Thoracic aorta endothelial cell (primary cell): Measurements from ENCODE around the gene COX6B1. TPM values are rescaled to one million over a fixed set of nuclear protein-coding genes. Genes with fewer than 3 reads are reported as not detected.

ENCODE experiments used
- total RNA-seq: library from RNA; depleted of rRNA; stranded (reverse); fragments of >200 nt; gene quantifications from 2 replicates; pipeline ENCODE4 v1.2.3, GENCODE V29; 2012

Gene COX6B1, protein sequence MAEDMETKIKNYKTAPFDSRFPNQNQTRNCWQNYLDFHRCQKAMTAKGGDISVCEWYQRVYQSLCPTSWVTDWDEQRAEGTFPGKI
- total RNA-seq, result 183 and 197 TPM in 2 replicates

DNA sequence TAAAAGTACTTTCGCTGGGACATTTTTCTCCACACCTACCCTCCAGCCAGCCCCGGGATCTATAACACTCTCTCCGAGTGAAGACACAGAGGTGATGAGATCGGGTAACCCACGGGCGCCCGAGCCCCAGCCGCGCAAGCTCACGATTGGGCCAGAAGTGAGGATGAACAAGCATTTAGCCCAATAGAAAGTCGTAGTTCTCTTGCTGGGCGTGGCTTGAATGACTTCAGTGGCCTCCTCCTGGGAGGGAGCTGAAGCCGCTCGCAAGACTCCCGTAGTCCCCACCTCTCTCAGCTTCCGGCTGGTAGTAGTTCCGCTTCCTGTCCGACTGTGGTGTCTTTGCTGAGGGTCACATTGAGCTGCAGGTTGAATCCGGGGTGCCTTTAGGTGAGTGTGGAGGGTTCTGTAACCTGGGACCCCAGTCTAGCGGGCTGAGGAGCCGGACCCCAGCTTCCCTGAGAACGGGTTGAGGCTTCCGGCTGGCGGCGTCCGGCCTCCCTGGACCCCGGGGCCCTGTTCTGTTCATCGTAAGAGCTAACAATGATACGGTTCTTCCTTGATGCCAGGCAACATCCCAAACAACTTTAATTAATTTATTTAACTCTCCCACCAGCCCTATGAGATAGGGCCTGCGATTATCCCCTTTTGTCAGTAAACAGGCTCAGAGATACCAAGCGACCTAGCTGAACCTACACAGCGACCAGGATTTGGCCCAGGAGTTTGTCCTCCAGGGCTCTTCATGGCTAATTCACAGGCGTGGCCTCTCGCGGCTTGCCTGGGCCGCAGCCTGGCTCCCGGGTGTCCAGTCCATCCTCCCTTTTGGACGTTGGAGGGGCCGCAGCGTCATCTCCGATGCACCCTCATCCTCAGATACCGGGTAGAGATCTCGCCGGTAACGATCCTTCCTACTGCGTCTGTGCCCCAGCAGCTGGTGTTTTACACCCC, at the start of gene COX6B1:
Gene COX6B1 (plus strand): TSS at position 307 of the 945 bp plus-strand sequence. CDS start 2,921 bp downstream, outside the sequence.

DNA sequence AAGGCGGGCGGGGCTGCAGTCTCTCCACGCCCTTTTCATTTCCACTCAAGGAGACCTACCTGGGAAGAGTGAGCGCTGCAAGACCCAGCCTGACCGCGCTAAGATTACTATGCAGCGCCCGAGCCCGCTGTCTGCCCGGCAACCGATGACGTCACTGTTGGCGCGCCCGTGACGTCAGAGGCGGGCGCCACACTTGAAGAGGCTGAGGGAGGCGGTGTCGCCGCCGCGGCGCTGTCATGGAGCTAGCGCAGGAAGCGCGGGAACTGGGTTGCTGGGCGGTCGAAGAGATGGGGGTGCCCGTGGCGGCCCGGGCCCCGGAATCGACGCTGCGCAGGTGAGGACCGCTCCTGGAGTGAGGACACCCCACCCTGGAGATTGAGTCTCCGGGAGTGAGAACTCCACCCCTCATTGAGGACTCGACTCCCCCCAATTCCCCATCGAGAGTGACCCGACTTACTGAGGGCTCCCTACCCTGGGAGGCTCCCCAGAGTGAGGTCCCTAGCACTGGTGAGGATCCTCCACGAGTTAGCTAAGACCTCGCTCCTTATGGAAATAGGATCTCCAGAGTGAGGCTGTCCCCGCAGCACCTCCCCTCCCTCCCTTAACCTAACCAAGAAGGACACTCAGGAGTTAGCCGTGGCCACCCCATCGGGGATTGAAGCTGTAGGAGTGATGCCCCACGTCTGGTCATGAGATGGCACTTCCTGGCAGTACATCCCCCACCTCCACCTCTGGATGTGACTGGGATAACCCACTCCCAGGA, 35.4 kb upstream of the COX6B1 start, which contains the start of gene HAUS5:
Gene HAUS5 (plus strand): TSS at position 177 of the 763 bp plus-strand sequence. CDS start 60 bp downstream, at position 237.

DNA sequence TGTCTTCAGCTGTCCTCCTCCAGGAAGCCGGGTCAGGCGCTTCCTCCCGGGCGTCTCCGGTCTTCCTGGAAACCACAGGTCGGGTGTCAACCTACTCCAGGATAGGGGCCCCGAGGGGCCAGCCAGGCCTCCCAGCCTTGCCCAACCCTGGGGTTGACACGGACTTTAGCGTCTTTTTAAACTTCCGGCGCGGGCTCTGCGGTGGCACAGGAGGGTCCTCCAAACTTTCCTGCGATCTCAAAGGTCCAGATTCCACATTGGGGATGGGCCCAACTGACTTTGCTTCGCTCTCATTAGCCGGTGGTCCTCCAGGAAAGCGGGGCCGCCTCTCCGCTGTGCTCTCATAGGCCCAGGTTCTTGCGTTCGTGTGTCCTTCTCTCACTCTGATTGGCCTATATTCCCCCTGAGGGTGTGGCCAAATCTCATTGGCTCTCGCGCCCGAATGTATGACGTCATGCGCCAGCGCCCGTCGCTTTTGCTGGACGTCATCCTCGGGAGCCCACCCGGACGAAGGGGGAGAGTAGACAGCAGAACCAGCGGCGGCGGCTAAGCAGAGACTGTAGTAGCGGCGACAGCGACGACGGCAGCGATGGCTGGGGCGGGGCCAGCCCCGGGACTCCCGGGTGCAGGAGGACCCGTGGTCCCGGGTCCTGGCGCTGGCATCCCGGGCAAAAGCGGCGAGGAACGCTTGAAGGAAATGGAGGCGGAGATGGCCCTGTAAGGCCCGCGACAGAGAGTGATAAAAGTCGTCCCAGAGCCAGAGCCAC, 19.4 kb upstream of the COX6B1 start, which contains the start of gene RBM42:
Gene RBM42 (plus strand): TSS at position 472 of the 767 bp plus-strand sequence. CDS start 118 bp downstream, at position 590.

DNA sequence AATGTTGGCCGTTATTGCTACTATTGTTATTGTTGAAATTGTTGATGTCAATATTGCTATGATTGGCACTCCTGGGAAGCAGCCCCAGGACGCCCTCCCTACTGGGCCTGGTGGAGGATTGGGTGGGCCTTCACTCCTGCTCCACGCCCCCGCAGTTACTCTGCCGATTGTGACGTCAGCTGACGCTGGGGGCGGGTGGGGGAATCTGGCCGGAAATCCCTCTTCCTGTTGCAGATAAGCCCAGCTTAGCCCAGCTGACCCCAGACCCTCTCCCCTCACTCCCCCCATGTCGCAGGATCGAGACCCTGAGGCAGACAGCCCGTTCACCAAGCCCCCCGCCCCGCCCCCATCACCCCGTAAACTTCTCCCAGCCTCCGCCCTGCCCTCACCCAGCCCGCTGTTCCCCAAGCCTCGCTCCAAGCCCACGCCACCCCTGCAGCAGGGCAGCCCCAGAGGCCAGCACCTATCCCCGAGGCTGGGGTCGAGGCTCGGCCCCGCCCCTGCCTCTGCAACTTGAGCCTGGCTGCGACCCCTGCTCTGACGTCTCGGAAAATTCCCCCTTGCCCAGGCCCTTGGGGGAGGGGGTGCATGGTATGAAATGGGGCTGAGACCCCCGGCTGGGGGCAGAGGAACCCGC, 6.5 kb upstream of the COX6B1 start, which contains the start of gene ETV2:
Gene ETV2 (plus strand): TSS at position 231 of the 637 bp plus-strand sequence. CDS start 716 bp downstream, outside the sequence.

DNA sequence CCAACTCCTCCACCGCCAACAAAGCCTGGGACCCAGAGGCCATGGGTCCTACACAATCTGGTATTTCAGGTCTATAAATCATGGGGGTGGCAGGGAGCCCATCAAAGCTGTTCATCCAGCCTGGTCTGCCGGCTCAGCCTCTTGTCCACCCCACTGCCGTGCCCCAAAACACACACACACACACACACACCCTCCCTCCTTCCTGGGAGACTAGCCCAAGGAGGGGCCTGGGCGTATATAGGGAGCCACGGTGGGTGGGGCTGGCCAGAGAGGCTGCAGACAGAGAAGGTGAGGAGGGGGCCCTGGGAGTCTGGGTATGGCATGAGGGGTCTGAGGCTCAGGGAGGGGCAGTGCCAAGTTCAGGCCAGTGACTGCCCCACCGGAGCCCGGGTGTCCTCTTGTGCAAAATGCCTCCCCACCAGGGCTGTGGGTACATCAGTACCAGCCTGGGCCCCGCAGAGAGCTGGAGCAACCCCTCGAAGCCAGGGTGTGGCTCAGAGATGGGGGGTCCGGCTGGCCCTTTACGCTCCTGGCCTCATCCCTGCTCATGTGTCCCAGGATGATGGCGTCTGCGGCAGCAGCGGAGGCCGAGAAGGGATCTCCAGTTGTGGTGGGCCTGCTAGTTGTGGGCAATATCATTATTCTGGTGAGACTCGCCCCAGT, 18.3 kb downstream of the COX6B1 start, which contains the start of gene UPK1A:
Gene UPK1A (plus strand): TSS at position 267 of the 663 bp plus-strand sequence. CDS start 296 bp downstream, at position 563.

DNA sequence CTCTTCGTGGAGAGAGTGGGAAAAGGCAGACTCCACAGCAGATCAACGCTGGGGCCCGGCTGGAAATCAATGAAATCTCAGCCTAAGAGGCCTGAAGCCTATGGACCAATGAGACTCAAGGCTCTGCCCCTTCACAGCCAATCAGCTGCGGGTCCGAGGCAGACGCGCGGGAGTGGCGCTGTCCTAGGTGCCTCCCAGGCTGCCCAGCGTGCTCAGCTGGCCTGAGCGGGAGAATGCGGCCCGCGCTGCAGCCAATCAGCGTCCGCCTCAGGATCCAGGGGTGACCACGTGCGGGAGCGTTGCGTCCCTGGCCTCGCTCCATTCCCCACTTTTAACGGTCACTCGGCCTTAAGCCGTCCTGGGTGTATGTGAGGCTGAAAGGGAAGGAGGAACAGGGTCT, 56.1 kb downstream of the COX6B1 start, which contains the start of gene ZBTB32:
Gene ZBTB32 (plus strand): TSS at position 341 of the 400 bp plus-strand sequence. CDS start 10,069 bp downstream, outside the sequence.

Other genes with a start within 250 kb of the COX6B1 start
- not detected in 2 replicates for gene FFAR2, start 200.1 kb upstream of the COX6B1 start, total RNA-seq
- gene KRTDAP, start 157.9 kb upstream of the COX6B1 start, total RNA-seq, result not detected in 2 replicates
- not detected in 2 replicates for gene DMKN, start 134.7 kb upstream of the COX6B1 start, total RNA-seq
- gene SBSN, start 120.0 kb upstream of the COX6B1 start, total RNA-seq, result not detected in 2 replicates
- not detected in 2 replicates for gene GAPDHS, start 114.9 kb upstream of the COX6B1 start, total RNA-seq
- gene TMEM147, start 102.7 kb upstream of the COX6B1 start, total RNA-seq, result 41.4 and 53.8 TPM in 2 replicates
- not detected in 2 replicates for gene ATP4A, start 84.7 kb upstream of the COX6B1 start, total RNA-seq
- gene PMIS2, start 62.1 kb upstream of the COX6B1 start, total RNA-seq, result not detected in 2 replicates
- 7.7 and 11.7 TPM in 2 replicates for gene HAUS5, start 35.6 kb upstream of the COX6B1 start, total RNA-seq
- 55.2 and 59.3 TPM in 2 replicates for gene RBM42, start 19.3 kb upstream of the COX6B1 start, total RNA-seq
- 0.14 TPM in 1 of 2 replicates, not detected in the other for gene ETV2, start 6.6 kb upstream of the COX6B1 start, total RNA-seq
- not detected in 2 replicates for gene UPK1A, start 18.2 kb downstream of the COX6B1 start, total RNA-seq
- gene ZBTB32, start 56.2 kb downstream of the COX6B1 start, total RNA-seq, result not detected in 2 replicates
- 10.0 and 12.7 TPM in 2 replicates for gene KMT2B, start 69.7 kb downstream of the COX6B1 start, total RNA-seq
- 0.53 and 1.1 TPM in 2 replicates for gene IGFLR1, start 94.1 kb downstream of the COX6B1 start, total RNA-seq
- 3.5 and 5.4 TPM in 2 replicates for gene U2AF1L4, start 97.1 kb downstream of the COX6B1 start, total RNA-seq
- 15.8 and 22.6 TPM in 2 replicates for gene PSENEN, start 97.3 kb downstream of the COX6B1 start, total RNA-seq
- gene LIN37, start 100.3 kb downstream of the COX6B1 start, total RNA-seq, result 8.5 and 9.6 TPM in 2 replicates
- 0.53 and 0.65 TPM in 2 replicates for gene HSPB6, start 108.7 kb downstream of the COX6B1 start, total RNA-seq
- gene PROSER3, start 109.9 kb downstream of the COX6B1 start, total RNA-seq, result 9.2 and 10.3 TPM in 2 replicates
- gene ARHGAP33, start 127.2 kb downstream of the COX6B1 start, total RNA-seq, result 4.0 and 5.7 TPM in 2 replicates
- gene PRODH2, start 164.5 kb downstream of the COX6B1 start, total RNA-seq, result not detected in 2 replicates
- not detected in 2 replicates for gene NPHS1, start 204.2 kb downstream of the COX6B1 start, total RNA-seq
- gene KIRREL2, start 208.6 kb downstream of the COX6B1 start, total RNA-seq, result not detected in 2 replicates
- gene APLP1, start 220.3 kb downstream of the COX6B1 start, total RNA-seq, result 2.2 and 3.6 TPM in 2 replicates